GM18519 (cell line): ENCODE data around the gene PRR15.

Source experiments
- ATAC-seq: cut with Tn5 transposase; IDR thresholded peaks from one replicate; pipeline ENCODE4 v1.9.1; 2021; ENCODE audit warnings: mild to moderate bottlenecking, moderate library complexity; ENCODE audit not compliant: unreplicated experiment, low FRiP score

PRR15 gene

GRCh38 chr7:29567174-29567573 lies 3.5 kb downstream of the PRR15 start:
- no peak for ATAC-seq

GRCh38 chr7:29569648-29570047 lies 6.0 kb downstream of the PRR15 start:
- no peak for ATAC-seq

DNA sequence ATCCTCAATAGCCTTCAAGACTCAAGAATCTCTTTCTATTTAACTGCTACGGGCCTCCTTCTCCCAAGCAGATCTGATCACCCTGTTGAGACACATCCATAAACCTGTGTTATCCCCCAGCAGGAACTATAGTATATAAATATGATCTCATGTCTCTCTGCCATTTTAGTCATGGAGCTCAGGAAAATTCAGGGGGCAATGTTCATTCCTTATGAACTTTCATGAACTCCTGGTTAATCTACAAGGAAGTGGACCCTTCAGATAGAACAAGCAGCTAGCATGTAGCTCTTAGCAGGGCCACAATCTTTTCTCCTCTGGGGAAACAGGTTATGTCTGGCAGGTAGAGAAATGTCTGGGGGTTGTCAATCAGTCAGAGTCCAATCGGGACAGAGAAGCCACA lies 8.9 kb downstream of the PRR15 start:
- ATAC-seq = no peak

- no peak for ATAC-seq
Measured at GRCh38 chr7:29573567-29573966, 9.9 kb downstream of the PRR15 start.

DNA sequence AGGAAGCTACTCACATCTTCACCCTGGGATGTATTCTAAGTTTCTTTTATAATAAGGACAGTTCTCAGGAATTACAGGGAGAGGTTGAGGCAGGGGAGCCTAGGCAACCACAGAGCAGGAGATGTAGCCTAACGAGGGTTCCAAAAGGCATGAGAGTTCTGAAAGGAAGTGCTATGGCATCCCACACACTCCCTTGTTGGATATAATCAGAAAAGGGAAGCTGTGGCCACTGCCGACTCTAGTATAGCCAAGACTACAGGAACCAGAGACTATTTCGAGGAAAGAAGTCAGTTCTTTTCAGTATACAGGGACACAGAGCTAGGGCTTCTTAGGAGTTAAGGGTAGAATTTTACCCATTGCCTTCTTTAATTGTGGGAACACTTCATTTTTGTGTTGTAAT lies 11.0 kb downstream of the PRR15 start:
- ATAC-seq = no peak

- ATAC-seq = no peak
Measured at GRCh38 chr7:29587195-29587808, 23.7 kb downstream of the PRR15 start.

GRCh38 chr7:29588212-29588611 lies 24.6 kb downstream of the PRR15 start:
- ATAC-seq = no peak

- ATAC-seq = peak; percentile 88
Measured at GRCh38 chr7:29588900-29589696, 25.5 kb downstream of the PRR15 start.

- no peak for ATAC-seq
Measured at GRCh38 chr7:29592866-29593265, 29.2 kb downstream of the PRR15 start.

GRCh38 chr7:29593459-29593858 lies 29.8 kb downstream of the PRR15 start:
- ATAC-seq = no peak

- ATAC-seq = no peak
Measured at GRCh38 chr7:29596593-29597178, 33.1 kb downstream of the PRR15 start.

- ATAC-seq = no peak
Measured at GRCh38 chr7:29597266-29597665, 33.6 kb downstream of the PRR15 start.

- no peak for ATAC-seq
Measured at GRCh38 chr7:29598137-29598536, 34.5 kb downstream of the PRR15 start.

DNA sequence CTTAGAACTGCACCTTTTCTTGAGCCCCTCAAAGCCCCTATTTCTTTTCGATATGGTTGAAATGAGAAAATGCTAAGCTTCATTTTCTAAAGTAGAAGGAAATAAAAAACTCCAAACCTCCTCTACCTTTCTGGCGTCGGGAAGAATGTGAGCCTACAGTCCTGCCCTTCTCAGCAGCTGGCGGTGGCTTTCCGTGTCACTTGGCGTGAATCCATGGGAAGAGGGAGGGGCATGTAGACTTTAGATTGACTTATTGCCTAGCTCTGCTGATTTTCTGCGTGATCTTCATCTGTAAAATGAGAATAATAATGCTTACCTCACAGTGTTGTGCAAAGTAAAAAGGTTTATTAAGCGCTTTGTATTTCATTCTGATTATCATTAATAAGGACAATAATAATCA lies 35.0 kb downstream of the PRR15 start:
- no peak for ATAC-seq

- no peak for ATAC-seq
Measured at GRCh38 chr7:29599026-29599425, 35.4 kb downstream of the PRR15 start.

DNA sequence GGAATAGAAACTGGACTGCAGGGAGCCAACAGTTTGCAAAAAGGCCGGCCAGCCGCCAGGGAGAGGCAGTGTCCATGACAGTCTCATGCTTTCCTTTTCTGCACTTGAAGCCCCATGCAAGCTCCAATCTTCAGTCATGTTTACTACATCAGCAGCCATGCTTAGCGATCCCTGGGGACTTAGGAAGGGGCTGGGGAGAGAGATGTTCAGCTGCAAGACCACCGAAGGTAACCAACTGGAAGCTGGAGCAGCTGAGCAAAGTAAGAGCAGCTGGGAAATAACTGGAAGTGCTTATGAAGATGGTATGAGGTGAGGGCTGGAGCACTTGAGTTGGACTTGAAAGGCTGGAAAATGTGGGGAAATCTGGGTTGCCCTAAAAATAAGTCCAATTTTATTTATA lies 37.0 kb downstream of the PRR15 start:
- no peak for ATAC-seq

GRCh38 chr7:29604052-29604451 lies 40.4 kb downstream of the PRR15 start:
- ATAC-seq = no peak

DNA sequence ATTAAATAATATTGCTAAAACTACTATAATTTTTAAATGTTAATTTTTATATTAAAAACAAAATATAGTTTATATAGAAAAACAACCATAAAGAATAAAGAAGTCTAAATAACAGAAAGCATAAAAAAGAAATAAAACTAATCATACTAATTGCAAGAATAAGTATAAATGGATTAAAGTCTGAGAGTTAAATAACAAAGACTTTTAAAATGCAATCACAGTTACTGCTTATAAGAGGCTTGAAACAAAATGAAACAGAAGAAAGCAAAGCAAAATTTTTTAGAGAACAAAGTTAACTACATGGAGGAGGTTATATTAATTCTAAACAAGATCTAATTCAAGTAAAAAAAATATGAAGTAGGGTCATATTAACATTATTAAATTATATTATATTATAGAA lies 41.1 kb downstream of the PRR15 start:
- no peak for ATAC-seq

DNA sequence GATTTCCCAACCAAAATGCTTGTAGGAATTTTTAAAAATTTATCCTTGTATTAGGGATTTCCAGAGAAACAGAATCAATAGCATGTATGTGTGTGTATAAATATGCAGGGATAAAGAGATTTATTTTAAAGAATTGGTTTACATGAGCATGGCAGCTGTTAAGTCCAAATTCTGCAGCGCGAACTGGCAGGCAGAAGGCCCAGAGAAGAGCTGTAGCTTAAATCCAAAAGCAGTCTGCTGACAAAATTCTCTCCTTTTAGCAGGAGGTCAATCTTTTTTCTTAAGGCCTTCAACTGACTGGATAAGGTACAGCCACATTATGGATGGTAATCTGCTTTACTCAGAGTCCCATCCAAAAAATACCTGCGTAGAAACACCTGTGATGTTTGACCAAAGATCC lies 42.0 kb downstream of the PRR15 start:
- ATAC-seq = no peak

DNA sequence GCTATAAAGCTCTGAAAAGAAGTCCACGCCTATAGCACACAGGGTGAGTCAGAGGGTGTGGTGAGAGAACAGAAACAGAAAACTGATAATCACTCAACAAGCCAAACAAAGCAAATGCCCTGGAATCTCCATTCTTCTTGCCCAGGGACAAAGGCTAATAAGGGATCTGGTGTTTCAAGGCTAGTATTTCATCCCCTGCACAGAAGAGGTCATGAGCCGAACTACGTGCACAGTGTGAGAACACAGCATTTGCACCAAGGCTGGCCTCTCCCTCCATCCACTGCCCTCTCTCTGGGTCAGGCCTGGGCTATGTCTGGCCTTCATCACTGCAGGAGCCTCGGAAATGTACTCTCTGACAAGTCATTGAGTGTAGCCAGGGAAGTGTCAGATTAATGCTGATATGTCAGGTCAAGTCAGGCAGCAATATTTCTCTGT lies 42.7 kb downstream of the PRR15 start:
- no peak for ATAC-seq

- ATAC-seq = no peak
Measured at GRCh38 chr7:29606830-29607229, 43.2 kb downstream of the PRR15 start.

DNA sequence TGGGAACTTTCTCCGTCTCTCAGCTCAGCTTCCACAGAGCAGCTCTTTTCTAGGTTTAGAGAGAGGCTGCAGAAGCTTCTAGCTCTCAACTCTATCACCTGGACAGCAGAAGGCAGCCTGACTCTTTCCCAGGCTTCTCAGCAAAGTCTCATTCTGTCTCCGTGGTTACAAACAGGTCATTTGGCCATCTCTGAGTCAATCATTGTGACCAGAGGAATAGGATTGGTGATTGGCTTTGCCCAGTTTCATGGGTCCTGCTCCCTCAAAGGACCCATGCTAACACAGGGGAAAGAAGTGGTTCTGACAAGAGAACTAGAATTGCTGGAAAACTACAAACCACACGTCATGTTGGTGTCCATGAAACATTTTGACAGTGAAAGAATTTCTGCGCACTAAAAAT lies 43.6 kb downstream of the PRR15 start:
- no peak for ATAC-seq
